K562 (cell line): Measurements from ENCODE around the gene CMIP. TPM values are rescaled to one million over a fixed set of nuclear protein-coding genes. Genes with fewer than 3 reads are reported as not detected.
A peak's percentile ranks its signal among the peaks of the same experiment; 100 is the strongest.

Experiments
- ATAC-seq: fragments of 200-7000 bp; cut with Tn5 transposase; 3 replicates; pipeline ENCODE4 v1.9.1; 2020; ENCODE audit warnings: moderate library complexity
- BruUV-seq: library from RNA; stranded (reverse); fragments of 400-500 nt; replicated peaks from 2 replicates; lab custom pipeline; 2021; lab: Mats Ljungman, UMichigan
- CTCF ChIA-PET: fragments of 300-600 bp; formaldehyde crosslinking; extraction: SDS; loops from one replicate; lab custom pipeline; 2021; ENCODE audit warnings: low intra/inter-chr PET ratio; lab: Yijun Ruan, JAX
- POLR2A ChIA-PET: fragments of 300-600, 350-650 bp; sonication (Branson Sonifier 250); formaldehyde crosslinking; extraction: SDS; loops from one replicate; lab custom pipeline; 2021; ENCODE audit warnings: antibody characterized with exemption, inconsistent platforms; lab: Yijun Ruan, JAX
- DNase-seq, 4 experiments: peaks; one replicate each; pipeline versions ENCODE4 v3.0.0 to v3.0.0-alpha.2; 2011 to 2018; ENCODE audit warnings: low spot score in 3 of 4, mixed read lengths in 3 of 4; ENCODE audit errors: extremely low read depth in 1 of 4
- FAIRE-seq: peaks from 2 replicates; lab custom pipeline; 2011; peaks lifted over from hg19 to GRCh38; lab: Jason Lieb, UNC
- H2AFZ ChIP-seq: 2 replicates; pipeline ENCODE4 v1.6.0; 2011; ENCODE audit warnings: low read depth, low read length, control low read depth, inconsistent platforms
- H3K27ac ChIP-seq: fragments of 200-600 bp; 3 replicates; pipeline ENCODE4 v1.8.0; 2011; ENCODE audit warnings: low read depth, mild to moderate bottlenecking, control low read depth, inconsistent platforms, low read length, moderate library complexity, mixed read lengths; ENCODE audit errors: extremely low read depth
- H3K27me3 ChIP-seq, 2 experiments: fragments of 300-600 bp in 1 of 2; 2 replicates in 1 of 2; 3 replicates in 1 of 2; pipeline versions ENCODE4 v1.6.0 to v1.8.0; 2011; ENCODE audit warnings: inconsistent platforms in 2 of 2, low read length in 2 of 2, mild to moderate bottlenecking in 1 of 2, mixed read lengths in 1 of 2, moderate library complexity in 1 of 2; ENCODE audit not compliant: control insufficient read depth in 2 of 2, insufficient read depth in 2 of 2
- H3K36me3 ChIP-seq: fragments of 300-600 bp; 3 replicates; pipeline ENCODE4 v1.8.0; 2011; ENCODE audit warnings: mild to moderate bottlenecking, low read length, inconsistent platforms; ENCODE audit not compliant: control insufficient read depth, insufficient read depth
- H3K4me1 ChIP-seq, 2 experiments: fragments of 200-600 bp in 1 of 2; replicated peaks in 1 of 2; 2 replicates in 1 of 2; 3 replicates in 1 of 2; pipeline versions ENCODE4 v1.5.1 to v1.8.0; 2011; ENCODE audit warnings: inconsistent platforms in 2 of 2, low read length in 2 of 2, mild to moderate bottlenecking in 1 of 2, mixed read lengths in 1 of 2, moderate library complexity in 1 of 2; ENCODE audit not compliant: control insufficient read depth in 2 of 2, insufficient read depth in 2 of 2
- H3K4me2 ChIP-seq: 2 replicates; pipeline ENCODE4 v1.6.1; 2011; ENCODE audit warnings: low read length, control low read depth, inconsistent platforms, mixed read lengths; ENCODE audit not compliant: insufficient read depth
- H3K4me3 ChIP-seq: fragments of 200-600 bp; sonication (generic), shearing (Covaris generic); 2 replicates; pipeline ENCODE4 v1.5.1; 2016; ENCODE audit warnings: control low read depth, inconsistent platforms
- H3K79me2 ChIP-seq: fragments of 200-600 bp; 3 replicates; pipeline ENCODE4 v1.8.0; 2011; ENCODE audit warnings: low read length, inconsistent platforms; ENCODE audit not compliant: control insufficient read depth, insufficient read depth
- H3K9ac ChIP-seq, 2 experiments: 2 replicates each; pipeline versions ENCODE4 v1.6.0 to v1.6.1; 2011; ENCODE audit warnings: low read depth in 2 of 2, low read length in 2 of 2, control low read depth in 1 of 2, inconsistent platforms in 1 of 2, mild to moderate bottlenecking in 1 of 2, mixed read lengths in 1 of 2; ENCODE audit not compliant: insufficient read depth in 1 of 2
- H3K9me1 ChIP-seq: one replicate; pipeline ENCODE4 v1.6.0; 2011; ENCODE audit warnings: inconsistent platforms, mild to moderate bottlenecking, low read length, moderate library complexity; ENCODE audit not compliant: control insufficient read depth, insufficient read depth
- H3K9me3 ChIP-seq: replicated peaks from 2 replicates; pipeline ENCODE4 v1.5.1; 2011; ENCODE audit warnings: low read depth, low read length, inconsistent platforms; ENCODE audit not compliant: control insufficient read depth, insufficient read depth
- H4K20me1 ChIP-seq: replicated peaks from 2 replicates; pipeline ENCODE4 v1.6.1; 2011; ENCODE audit warnings: low read length, inconsistent platforms, mixed read lengths; ENCODE audit not compliant: control insufficient read depth, insufficient read depth
- FOS ChIP-seq: IDR thresholded peaks from 3 replicates; pipeline ENCODE4 v1.6.1; 2011; ENCODE audit not compliant: insufficient read length; ENCODE audit errors: extremely low read depth
- GTF2F1 ChIP-seq: IDR thresholded peaks from 2 replicates; pipeline ENCODE4 v1.6.1; 2011; ENCODE audit warnings: low read depth, low read length, improper control_type of control experiment
- MED1 ChIP-seq: sonication (generic); formaldehyde crosslinking; IDR thresholded peaks from 2 replicates; pipeline ENCODE4 v1.8.1; 2023; ENCODE audit warnings: missing genetic modification reagents, borderline replicate concordance
- NFE2 ChIP-seq: IDR thresholded peaks from 2 replicates; pipeline ENCODE4 v1.6.1; 2014; ENCODE audit warnings: antibody characterized with exemption, low read depth
- NUFIP1 ChIP-seq: fragments of 450-650 bp; IDR thresholded peaks from 2 replicates; pipeline ENCODE4 v1.6.1; 2018; ENCODE audit not compliant: partially characterized antibody
- PTRF ChIP-seq: fragments of 450-650 bp; IDR thresholded peaks from 2 replicates; pipeline ENCODE4 v1.6.1; 2016; ENCODE audit warnings: mild to moderate bottlenecking, missing genetic modification characterization, missing compliant biosample characterization
- SUPT5H ChIP-seq: fragments of 450-650 bp; IDR thresholded peaks from 2 replicates; pipeline ENCODE4 v1.6.1; 2016
- TSHZ1 ChIP-seq: fragments of 250-450 bp; sonication (Bioruptor Pico); IDR thresholded peaks from 2 replicates; pipeline ENCODE4 v1.4.0; 2020; ENCODE audit warnings: mild to moderate bottlenecking, moderate library complexity
- ZC3H4 ChIP-seq: sonication (generic); formaldehyde crosslinking; IDR thresholded peaks from 2 replicates; pipeline ENCODE4 v1.9.0; 2021; ENCODE audit warnings: missing genetic modification reagents, borderline replicate concordance
- ZFX ChIP-seq: sonication (generic); formaldehyde crosslinking; IDR thresholded peaks from 2 replicates; pipeline ENCODE4 v1.8.0; 2022; ENCODE audit warnings: mild to moderate bottlenecking, missing genetic modification reagents, moderate library complexity
- ZNF766 ChIP-seq: fragments of 200-800 bp; sonication (Bioruptor generic); conservative IDR thresholded peaks from 2 replicates; pipeline ENCODE4 v1.6.1; 2016; ENCODE audit warnings: missing genetic modification characterization, missing compliant biosample characterization
- WGBS: fragments of 100-300 bp; shearing (Covaris generic); methylation state at CpG from one replicate; pipeline ENCODE4 v1.1.6; 2016; ENCODE audit warnings: low coverage, mixed read lengths; ENCODE audit not compliant: insufficient coverage; ENCODE audit errors: missing lambda C conversion rate; 5-methylcytosine and 5-hydroxymethylcytosine counted together
- in situ Hi-C: fragments of 300-500 bp; cut with MboI; formaldehyde crosslinking; loops from 4 replicates; pipeline ENCODE4 v1.15.0; 2018; ENCODE audit warnings: inconsistent platforms, mixed read lengths
- intact Hi-C: fragments of 100-400 bp; cut with micrococcal nuclease; formaldehyde crosslinking; loops from 2 replicates; pipeline ENCODE4 v1.14.2; 2022
- polyA plus RNA-seq, 8 experiments: library from polyadenylated mRNA; depleted of rRNA in 4 of 8; stranded (reverse) in 5 of 8; unstranded in 3 of 8; fragments of >200 nt; fragmentation: Nextera tagmentation in 2 of 8; fragmentation: Illumina TruSeq in 1 of 8; extraction: Ambion mirVana in 2 of 8; extraction: Trizol in 1 of 8; gene quantifications; 2 replicates each; pipeline versions ENCODE4 v1.2.1 to v1.2.3, GENCODE V29; 2011 to 2014; ENCODE audit warnings: inconsistent platforms in 1 of 8, missing spikeins in 1 of 8
- total RNA-seq, 7 experiments: library from RNA; depleted of rRNA in 6 of 7; stranded (reverse); fragments of >200 nt in 6 of 7; fragmentation: Illumina TruSeq in 2 of 7; extraction: Trizol in 2 of 7; gene quantifications; 2 replicates each; pipeline versions ENCODE4 v1.2.1 to v1.2.3, GENCODE V29; 2011 to 2021; ENCODE audit warnings: low replicate concordance in 1 of 7

CMIP gene
- total and polyA plus RNA-seq, 9 of the 15 experiments (the other 6 are each of a cell fraction or from before 2014, with no cell fraction given): 0.94 to 82.5 (median 10.3) TPM

- whole genome bisulfite sequencing: 93% methylated on average over 19 of the region's 19 CpGs
- peaks cover 100% of the 10 kb centered on the region for H3K79me2 ChIP-seq
- in situ Hi-C loops (no loop called here), intact Hi-C loops (loop anchor here (2.0 kb wide), 1 partner anchor 16 kb away; no protein-coding TSS in a partner anchor)
- H3K9me1 ChIP-seq: no peaks in the 10 kb centered on the region
- POLR2A ChIA-PET: interaction anchor here (0.6 kb wide), 2 partner anchors 20 to 133 kb away, joined by 3 to 4 read pairs; no protein-coding TSS in a partner anchor
- peaks cover 34% of the 10 kb centered on the region for H3K36me3 ChIP-seq
- H3K4me3 ChIP-seq: no peak overlapping the region
- H3K27me3 ChIP-seq: no peaks in the 10 kb centered on the region
- no peak overlapping the region for H3K4me2 ChIP-seq
- ATAC-seq (no peak), DNase-seq (no peak), FAIRE-seq (no peak)
- BruUV-seq: no TSS peak
- TF ChIP-seq SUPT5H (no peak), PTRF (no peak), NUFIP1 (no peak), ZC3H4 (CRISPR knock-in tag) (peak; percentile 32; the same call in 1 of the 2 replicates), ZNF766 (CRISPR knock-in tag) (no peak), FOS (no peak), TSHZ1 (no peak), ZFX (peak; percentile 40; the same call in 1 of the 2 replicates), MED1 (CRISPR knock-in tag) (peak; percentile 36; the same call in 1 of the 2 replicates), NFE2 (no peak), GTF2F1 (no peak)
- peak overlapping the region; percentile 70; the same call in 2 of the 3 replicates for H3K27ac ChIP-seq
- H3K9ac ChIP-seq: peak overlapping the region; percentile 7 to 70; a peak in 2 of 4 replicates
- peaks cover 44% of the 10 kb centered on the region in 2 experiments for H3K4me1 ChIP-seq
- no peak overlapping the region for H2AFZ ChIP-seq
- peaks cover 26% of the 10 kb centered on the region; the same call in 1 of the 2 replicates for H4K20me1 ChIP-seq
- CTCF ChIA-PET: no interaction called here
- H3K9me3 ChIP-seq: no peaks in the 10 kb centered on the region
Observed at GRCh38 chr16:81468269-81468902, 23.8 kb downstream of the CMIP start.
